GM12875 (cell line): Measurements from ENCODE around the gene ABCB7.
"Not testable (repeated sequence)": the region's sequence is repeated elsewhere in the genome, so short reads cannot be mapped to it uniquely, and the experiment has no call there.

Experiments used
- H3K4me3 ChIP-seq: one replicate; pipeline ENCODE4 v1.5.1; 2011; ENCODE audit warnings: low read depth, low read length, control low read depth
- TF ChIP-seq, protein P1 (sequence below): IDR thresholded peaks from 2 replicates; pipeline ENCODE4 v1.5.1; 2011; ENCODE audit warnings: low read depth, mild to moderate bottlenecking, control low read depth, inconsistent platforms, low read length, moderate library complexity, borderline replicate concordance; ENCODE audit not compliant: insufficient read depth

Gene ABCB7

DNA sequence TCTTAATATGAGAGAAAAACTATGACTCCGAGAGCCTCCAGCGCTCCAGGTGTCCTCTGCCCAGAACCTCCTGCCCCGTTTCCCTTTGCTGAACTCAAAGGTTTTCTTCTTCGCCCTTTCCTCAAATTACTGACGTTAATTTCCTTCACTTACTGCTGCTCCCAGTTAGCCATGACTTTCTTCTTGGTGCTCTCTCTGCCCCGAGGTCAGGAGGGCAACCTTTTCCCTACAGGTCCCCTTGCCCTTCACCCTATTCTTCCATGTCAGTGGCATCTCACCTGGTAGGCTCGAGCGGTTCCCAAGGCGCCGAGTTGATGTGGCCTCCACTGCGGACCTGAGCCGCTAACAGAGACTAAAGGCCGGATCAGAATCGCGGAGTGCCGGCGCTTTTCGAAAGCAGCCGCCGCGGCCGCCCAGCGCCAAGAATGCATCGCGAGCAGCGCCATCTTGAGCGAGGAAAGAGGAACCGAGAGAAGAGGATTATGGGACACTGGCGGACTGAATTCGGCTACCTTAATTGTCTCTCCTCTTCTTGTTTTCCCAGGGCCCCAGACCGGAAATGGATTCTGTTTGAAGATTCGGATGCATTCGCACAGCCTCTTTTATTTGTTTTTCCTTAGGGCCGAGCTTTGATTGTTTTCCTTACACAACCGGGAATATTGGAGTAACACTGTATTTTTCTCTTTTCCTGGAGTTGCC, at the start of gene ABCB7:
TSS of gene ABCB7 (minus strand) at position 457 of the 699 bp plus-strand sequence. CDS start at position 446, 11 bp downstream.
- TF ChIP-seq, protein P1, sequence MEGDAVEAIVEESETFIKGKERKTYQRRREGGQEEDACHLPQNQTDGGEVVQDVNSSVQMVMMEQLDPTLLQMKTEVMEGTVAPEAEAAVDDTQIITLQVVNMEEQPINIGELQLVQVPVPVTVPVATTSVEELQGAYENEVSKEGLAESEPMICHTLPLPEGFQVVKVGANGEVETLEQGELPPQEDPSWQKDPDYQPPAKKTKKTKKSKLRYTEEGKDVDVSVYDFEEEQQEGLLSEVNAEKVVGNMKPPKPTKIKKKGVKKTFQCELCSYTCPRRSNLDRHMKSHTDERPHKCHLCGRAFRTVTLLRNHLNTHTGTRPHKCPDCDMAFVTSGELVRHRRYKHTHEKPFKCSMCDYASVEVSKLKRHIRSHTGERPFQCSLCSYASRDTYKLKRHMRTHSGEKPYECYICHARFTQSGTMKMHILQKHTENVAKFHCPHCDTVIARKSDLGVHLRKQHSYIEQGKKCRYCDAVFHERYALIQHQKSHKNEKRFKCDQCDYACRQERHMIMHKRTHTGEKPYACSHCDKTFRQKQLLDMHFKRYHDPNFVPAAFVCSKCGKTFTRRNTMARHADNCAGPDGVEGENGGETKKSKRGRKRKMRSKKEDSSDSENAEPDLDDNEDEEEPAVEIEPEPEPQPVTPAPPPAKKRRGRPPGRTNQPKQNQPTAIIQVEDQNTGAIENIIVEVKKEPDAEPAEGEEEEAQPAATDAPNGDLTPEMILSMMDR, result no peak
- peak within 1 kb of the TSS; percentile 58 for H3K4me3 ChIP-seq

DNA sequence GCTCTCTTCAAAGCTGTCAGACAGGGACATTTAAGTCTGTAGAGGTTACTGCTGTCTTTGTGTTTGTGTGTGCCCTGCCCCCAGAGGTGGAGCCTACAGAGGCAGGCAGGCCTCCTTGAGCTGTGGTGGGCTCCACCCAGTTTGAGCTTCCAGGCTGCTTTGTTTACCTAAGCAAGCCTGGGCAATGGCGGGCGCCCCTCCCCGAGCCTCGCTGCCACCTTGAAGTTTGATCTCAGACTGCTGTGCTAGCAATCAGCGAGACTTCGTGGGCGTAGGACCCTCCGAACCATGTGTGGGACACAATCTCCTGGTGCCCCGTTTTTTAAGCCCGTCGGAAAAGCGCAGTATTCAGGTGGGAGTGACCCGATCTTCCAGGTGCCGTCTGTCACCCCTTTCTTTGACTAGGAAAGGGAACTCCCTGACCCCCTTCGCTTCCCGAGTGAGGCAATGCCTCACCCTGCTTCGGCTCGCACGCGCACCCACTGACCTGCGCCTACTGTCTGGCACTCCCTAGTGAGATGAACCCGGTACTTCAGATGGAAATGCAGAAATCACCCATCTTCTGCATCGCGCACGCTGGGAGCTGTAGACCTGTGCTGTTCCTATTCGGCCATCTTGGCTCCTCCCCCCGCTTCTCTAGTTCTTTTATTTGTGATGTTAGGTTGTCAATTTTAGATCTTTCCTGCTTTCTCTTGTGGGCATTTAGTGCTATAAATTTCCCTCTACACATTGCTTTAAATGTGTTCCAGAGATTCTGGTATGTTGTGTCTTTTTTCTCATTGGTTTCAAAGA, 32.5 kb upstream of the ABCB7 start:
- H3K4me3 ChIP-seq, result not testable (repeated sequence)

DNA sequence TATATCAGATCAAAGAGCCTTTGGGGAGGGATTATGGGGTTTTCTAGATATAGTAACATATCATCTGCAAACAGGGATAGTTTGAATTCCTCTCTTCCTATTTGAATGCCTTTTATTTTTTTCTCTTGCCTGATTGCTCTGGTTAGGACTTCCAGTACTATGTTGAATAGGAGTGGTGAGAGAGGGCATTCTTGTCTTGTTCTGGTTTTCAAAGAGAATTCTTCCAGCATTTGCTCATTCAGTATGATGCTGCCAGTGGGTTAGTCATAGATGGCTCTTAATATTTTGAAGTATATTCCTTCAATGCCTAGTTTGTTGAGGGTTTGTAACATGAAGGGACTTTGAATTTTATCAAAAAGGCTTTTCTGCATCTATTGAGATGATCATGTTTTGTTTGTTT, 25.6 kb upstream of the ABCB7 start:
- TF ChIP-seq, protein P1, result no peak
- H3K4me3 ChIP-seq, result no peak overlapping the region

DNA sequence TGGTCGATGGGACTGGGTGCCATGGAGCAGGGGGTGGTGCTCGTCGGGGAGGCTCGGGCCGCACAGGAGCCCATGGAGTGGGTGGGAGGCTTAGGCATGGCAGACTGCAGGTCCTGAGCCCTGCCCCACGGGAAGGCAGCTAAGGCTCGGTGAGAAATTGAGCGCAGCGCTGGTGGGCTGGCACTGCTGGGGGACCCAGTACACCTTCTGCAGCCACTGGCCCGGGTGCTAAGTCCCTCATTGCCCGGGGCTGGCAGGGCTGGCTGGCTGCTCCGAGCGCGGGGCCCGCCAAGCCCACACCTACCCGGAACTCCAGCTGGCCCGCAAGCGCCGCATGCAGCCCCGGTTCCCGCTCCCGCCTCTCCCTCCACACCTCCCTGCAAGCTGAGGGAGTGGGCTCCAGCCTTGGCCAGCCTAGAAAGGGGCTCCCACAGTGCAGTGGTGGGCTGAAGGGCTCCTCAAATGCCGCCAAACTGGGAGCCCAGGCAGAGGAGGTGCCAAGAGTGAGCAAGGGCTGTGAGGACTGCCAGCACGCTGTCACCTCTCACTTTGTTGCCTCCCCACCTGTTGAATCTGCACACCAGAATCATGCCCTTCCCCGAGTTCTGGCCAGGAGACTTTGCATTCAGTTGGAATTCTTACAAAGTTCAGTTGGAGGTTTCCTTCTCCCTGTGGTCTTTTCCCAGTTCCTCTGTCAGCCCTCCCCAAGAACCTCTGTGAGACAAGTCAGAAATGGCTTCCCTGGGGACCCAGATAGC, 23.6 kb upstream of the ABCB7 start:
- H3K4me3 ChIP-seq, result not testable (repeated sequence)

DNA sequence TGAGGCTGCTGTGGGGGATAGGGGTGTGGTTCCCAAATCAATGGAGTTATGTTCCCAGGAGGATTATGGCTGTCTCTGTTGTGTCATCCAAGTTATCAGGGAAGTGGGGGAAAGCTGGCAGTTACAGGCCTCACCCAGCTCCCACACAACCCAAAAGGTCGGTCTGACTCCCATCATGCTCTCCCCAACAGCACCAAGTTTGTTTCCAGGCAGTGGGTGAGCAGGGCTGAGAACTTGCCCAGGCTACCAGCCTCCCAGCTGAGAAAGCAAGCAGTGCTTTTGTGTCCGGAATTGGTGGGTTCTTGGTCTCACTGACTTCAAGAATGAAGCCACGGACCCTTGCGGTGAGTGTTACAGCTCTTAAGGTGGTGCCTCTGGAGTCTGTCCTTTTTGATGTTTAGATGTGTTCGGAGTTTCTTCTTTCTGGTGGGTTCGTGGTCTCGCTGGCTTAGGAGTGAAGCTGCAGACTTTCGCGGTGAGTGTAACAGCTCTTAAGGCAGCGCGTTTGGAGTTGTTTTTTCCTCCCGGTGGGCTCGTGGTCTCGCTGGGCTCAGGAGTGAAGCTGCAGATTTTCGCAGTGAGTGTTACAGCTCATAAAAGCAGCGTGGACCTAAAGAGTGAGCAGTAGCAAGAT, 16.3 kb upstream of the ABCB7 start:
- not testable (repeated sequence) for H3K4me3 ChIP-seq

DNA sequence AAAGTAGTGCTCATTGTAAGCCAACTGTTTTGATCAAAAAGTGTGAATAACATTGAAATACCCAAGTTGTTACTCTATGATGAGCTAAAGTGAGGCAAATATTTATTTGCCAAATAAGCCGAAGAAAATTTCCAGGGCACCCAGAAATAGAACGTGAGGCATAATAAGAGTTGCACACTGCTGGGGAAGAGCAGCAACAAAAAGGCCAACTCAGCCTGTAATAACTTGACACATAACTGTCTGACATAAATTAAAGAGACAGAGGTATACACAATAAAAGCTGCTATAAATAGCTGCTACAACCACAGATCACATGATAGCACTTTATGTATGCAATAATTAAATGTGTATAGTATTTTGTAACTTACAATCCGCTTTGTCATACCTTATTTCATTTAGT, 2.0 kb upstream of the ABCB7 start:
- TF ChIP-seq, protein P1, result no peak
- no peak overlapping the region for H3K4me3 ChIP-seq

DNA sequence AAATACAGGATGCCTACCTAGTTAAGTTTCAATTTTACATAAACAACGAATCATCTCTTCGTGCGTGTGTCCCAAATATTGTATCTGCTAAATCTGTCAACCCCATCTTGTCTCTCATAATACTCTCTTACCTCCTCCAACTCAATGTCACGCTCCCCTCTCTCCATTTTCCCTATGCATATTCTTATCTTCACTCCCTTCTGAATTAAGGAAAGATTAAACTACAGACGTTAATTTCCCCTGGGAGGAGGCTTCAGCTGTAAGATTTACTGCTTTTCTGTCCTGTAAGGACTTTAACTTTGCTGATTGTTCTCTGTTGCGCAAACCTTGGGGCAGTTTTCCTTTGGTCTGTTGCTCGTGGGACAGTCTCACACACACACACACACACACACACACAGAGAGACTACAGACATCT, 455 bp upstream of the ABCB7 start:
- TF ChIP-seq, protein P1, result no peak
- peak overlapping the region; percentile 58 for H3K4me3 ChIP-seq

DNA sequence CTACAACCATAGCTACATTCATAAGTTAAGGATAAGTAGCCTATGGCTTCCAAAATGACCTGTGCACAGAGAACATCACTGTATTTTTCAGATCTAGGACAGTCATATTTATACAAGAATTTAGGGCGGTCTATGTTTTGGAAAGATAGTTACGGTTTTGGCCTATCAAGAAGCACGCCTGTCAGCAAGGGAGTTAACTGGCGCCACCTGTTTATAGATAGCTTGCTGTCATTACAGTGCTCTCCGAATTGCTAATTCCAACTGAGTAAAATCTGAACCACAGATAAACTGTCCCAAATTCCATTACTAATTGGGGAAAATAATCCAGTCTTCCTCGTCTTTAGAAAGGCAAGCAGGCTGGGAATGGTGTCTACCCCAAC, 646 bp downstream of the ABCB7 start:
- TF ChIP-seq, protein P1, result no peak
- H3K4me3 ChIP-seq, result peak overlapping the region; percentile 58
